DND-41 (cell line): ENCODE data around the gene ESRRB.

Experiments used
- ATAC-seq: fragments of 200-7000 bp; cut with Tn5 transposase; 3 replicates; pipeline ENCODE4 v1.9.1; 2021; ENCODE audit warnings: low read depth; ENCODE audit not compliant: insufficient read depth
- DNase-seq: peaks from one replicate; pipeline ENCODE4 v3.0.0-alpha.2; 2020
- H2AFZ ChIP-seq: 2 replicates; pipeline ENCODE4 v1.6.0; 2012; ENCODE audit warnings: low read depth, low read length
- H3K27ac ChIP-seq: 2 replicates; pipeline ENCODE4 v1.5.1; 2012; ENCODE audit warnings: low read length, inconsistent platforms
- H3K27me3 ChIP-seq: fragments of 200-600 bp; sonication (generic); 2 replicates; pipeline ENCODE4 v1.6.0; 2012; ENCODE audit warnings: low read length, mild to moderate bottlenecking, inconsistent platforms; ENCODE audit not compliant: insufficient read depth, poor library complexity
- H3K36me3 ChIP-seq: 2 replicates; pipeline ENCODE4 v1.5.1; 2012; ENCODE audit warnings: low read length, inconsistent platforms; ENCODE audit not compliant: insufficient read depth
- H3K4me1 ChIP-seq: 2 replicates; pipeline ENCODE4 v1.5.1; 2012; ENCODE audit warnings: mild to moderate bottlenecking, low read length; ENCODE audit not compliant: insufficient read depth
- H3K4me2 ChIP-seq: 2 replicates; pipeline ENCODE4 v1.6.0; 2012; ENCODE audit warnings: mild to moderate bottlenecking, moderate library complexity, low read length, inconsistent platforms; ENCODE audit not compliant: insufficient read depth
- H3K4me3 ChIP-seq, 2 experiments: fragments of 200-600 bp in 1 of 2; shearing (Covaris generic) in 1 of 2; 2 replicates each; pipeline ENCODE4 v1.5.1; 2012 to 2016; ENCODE audit warnings: inconsistent platforms in 2 of 2, low read length in 2 of 2, mild to moderate bottlenecking in 2 of 2, low read depth in 1 of 2, moderate library complexity in 1 of 2
- H3K79me2 ChIP-seq: 2 replicates; pipeline ENCODE4 v1.6.0; 2012; ENCODE audit warnings: low read length, inconsistent platforms; ENCODE audit not compliant: insufficient read depth
- H3K9ac ChIP-seq: 2 replicates; pipeline ENCODE4 v1.6.0; 2012; ENCODE audit warnings: low read depth, mild to moderate bottlenecking, inconsistent platforms, low read length, moderate library complexity
- H3K9me3 ChIP-seq: 2 replicates; pipeline ENCODE4 v1.5.1; 2012; ENCODE audit warnings: low read length, moderate library complexity, mild to moderate bottlenecking, inconsistent platforms; ENCODE audit not compliant: insufficient read depth, severe bottlenecking
- H4K20me1 ChIP-seq: 2 replicates; pipeline ENCODE4 v1.6.0; 2012; ENCODE audit warnings: low read length; ENCODE audit not compliant: insufficient read depth
- EZH2 ChIP-seq: IDR thresholded peaks from 3 replicates; pipeline ENCODE4 v1.6.1; 2012; ENCODE audit warnings: borderline replicate concordance, low read depth, mild to moderate bottlenecking, moderate library complexity, low read length, inconsistent platforms; ENCODE audit not compliant: severe bottlenecking
- TF ChIP-seq, protein P1 (sequence below): IDR thresholded peaks from 2 replicates; pipeline ENCODE4 v1.5.1; 2012; ENCODE audit warnings: borderline replicate concordance, low read length, moderate library complexity, mild to moderate bottlenecking; ENCODE audit not compliant: poor library complexity, severe bottlenecking; ENCODE audit errors: extremely low read depth

Gene ESRRB

DNA sequence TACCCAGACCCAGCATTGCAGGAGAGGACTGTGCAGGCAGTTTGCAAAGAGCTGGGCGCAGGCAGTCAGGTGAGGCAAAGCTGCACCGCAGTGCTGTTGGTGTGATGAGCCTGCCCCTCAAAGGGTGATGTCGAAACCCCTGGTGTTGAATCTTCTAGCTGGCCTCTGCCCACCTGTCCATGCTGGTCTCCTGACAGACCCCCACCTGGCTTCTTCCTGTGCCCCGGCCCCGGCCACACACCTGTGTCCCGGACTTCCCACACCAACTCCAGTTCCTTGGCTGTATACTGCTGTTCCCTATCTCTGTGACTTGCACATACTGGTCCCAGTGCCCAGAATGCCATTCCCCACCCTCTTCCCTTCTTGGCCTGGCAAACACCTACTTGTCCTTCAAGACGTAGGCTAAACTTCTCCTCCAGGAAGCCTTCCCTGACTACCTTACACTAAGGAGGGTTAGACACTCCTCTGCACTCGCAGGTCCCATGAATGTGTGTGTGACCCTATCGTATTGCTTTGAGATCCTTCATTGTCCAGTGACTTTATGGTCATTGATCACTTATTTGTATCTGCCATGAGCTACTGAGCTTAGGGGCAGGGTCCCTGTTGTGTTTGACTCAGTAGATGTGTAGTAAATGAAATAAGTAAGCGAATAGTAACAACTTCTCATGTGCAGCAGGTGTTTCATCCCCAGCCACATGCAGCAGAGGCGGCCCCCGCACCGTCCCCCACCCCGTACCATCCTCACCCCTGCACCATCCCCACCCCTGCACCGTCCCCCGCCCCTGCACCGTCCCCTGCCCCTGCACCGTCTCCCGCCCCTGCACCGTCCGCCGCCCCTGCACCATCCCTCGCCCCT is 37.4 kb downstream of the ESRRB start:
- DNase-seq, result no peak
- H3K36me3 ChIP-seq, result no peaks in the 10 kb centered on the region
- H4K20me1 ChIP-seq, result 0 out of 2 replicates have a peak, but pooled peaks cover 5% of the 10 kb centered on the region
- no peak overlapping the region for H3K4me3 ChIP-seq
- H3K9me3 ChIP-seq, result no peaks in the 10 kb centered on the region
- no peak for TF ChIP-seq EZH2
- TF ChIP-seq, protein P1, sequence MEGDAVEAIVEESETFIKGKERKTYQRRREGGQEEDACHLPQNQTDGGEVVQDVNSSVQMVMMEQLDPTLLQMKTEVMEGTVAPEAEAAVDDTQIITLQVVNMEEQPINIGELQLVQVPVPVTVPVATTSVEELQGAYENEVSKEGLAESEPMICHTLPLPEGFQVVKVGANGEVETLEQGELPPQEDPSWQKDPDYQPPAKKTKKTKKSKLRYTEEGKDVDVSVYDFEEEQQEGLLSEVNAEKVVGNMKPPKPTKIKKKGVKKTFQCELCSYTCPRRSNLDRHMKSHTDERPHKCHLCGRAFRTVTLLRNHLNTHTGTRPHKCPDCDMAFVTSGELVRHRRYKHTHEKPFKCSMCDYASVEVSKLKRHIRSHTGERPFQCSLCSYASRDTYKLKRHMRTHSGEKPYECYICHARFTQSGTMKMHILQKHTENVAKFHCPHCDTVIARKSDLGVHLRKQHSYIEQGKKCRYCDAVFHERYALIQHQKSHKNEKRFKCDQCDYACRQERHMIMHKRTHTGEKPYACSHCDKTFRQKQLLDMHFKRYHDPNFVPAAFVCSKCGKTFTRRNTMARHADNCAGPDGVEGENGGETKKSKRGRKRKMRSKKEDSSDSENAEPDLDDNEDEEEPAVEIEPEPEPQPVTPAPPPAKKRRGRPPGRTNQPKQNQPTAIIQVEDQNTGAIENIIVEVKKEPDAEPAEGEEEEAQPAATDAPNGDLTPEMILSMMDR, result no peak
- H3K4me2 ChIP-seq, result no peak overlapping the region
- no peak overlapping the region for H2AFZ ChIP-seq
- no peak for ATAC-seq
- H3K4me1 ChIP-seq, result no peaks in the 10 kb centered on the region
- peaks cover 3% of the 10 kb centered on the region for H3K27me3 ChIP-seq
- no peak overlapping the region for H3K9ac ChIP-seq
- H3K79me2 ChIP-seq, result no peaks in the 10 kb centered on the region
- no peak overlapping the region for H3K27ac ChIP-seq

DNA sequence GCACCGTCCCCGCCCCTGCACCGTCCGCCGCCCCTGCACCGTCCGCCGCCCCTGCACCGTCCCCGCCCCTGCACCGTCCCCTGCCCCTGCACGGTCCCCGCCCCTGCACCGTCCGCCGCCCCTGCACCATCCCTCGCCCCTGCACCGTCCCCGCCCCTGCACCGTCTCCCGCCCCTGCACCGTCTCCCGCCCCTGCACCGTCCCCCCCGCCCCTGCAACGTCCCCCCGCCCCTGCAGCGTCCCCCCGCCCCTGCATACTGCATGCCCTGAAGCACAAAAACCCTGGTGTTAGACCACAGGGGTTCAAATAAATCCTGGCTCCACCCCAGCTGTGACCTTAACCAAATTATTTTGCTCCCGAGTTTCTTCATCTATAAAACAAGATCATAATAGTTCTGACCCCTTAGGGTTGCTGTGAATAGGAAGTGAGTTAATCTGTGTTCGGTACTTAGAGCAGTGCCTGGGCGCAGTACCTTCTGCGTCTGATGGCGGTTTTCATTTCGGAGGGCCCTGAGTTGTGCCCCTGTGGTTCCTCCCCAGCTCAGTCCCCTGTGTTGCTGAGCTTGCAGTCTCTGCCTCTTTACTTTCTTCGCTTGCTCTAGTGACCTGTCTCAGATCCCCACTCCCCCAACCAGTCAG is 38.1 kb downstream of the ESRRB start:
- 0 out of 2 replicates have a peak, but pooled peaks cover 5% of the 10 kb centered on the region for H4K20me1 ChIP-seq
- no peaks in the 10 kb centered on the region for H3K9me3 ChIP-seq
- no peak overlapping the region for H3K27ac ChIP-seq
- H3K4me3 ChIP-seq, result no peak overlapping the region
- H3K27me3 ChIP-seq, result no peaks in the 10 kb centered on the region
- H3K36me3 ChIP-seq, result no peaks in the 10 kb centered on the region
- H2AFZ ChIP-seq, result no peak overlapping the region
- TF ChIP-seq, protein P1, result no peak
- no peak for TF ChIP-seq EZH2
- no peak overlapping the region for H3K4me2 ChIP-seq
- ATAC-seq, result no peak
- no peak for DNase-seq
- no peaks in the 10 kb centered on the region for H3K4me1 ChIP-seq
- no peak overlapping the region for H3K9ac ChIP-seq
- H3K79me2 ChIP-seq, result no peaks in the 10 kb centered on the region

DNA sequence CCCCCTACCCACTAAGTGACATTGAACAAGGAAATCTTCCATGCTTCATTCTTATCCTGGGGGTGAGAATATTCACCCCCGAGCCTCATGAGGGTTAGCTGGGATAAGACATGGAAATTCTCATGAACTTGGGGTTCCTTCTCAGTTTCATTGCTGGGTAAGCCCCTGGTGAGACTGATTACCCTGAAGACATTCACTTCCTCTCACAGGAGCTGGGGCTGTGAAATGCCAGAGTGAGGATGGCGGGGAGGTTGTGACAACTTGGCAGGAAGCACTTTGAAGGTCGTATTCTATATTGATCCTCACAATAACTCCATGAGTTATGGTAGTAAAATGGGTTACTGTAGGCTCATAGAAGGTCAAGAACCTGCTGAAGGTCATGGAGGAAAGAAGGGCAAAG is 43.5 kb downstream of the ESRRB start:
- Histone ChIP-seq H3K9me3 (no peaks in the 10 kb centered on the region), H3K4me2 (no peak overlapping the region), H3K27me3 (peaks cover 5% of the 10 kb centered on the region), H3K9ac (no peak overlapping the region), H3K36me3 (no peaks in the 10 kb centered on the region), H2AFZ (no peak overlapping the region), H3K27ac (no peak overlapping the region), H3K79me2 (no peaks in the 10 kb centered on the region), H3K4me3 (no peak overlapping the region), H4K20me1 (no peaks in the 10 kb centered on the region), H3K4me1 (no peaks in the 10 kb centered on the region)
- no peak for TF ChIP-seq EZH2
- TF ChIP-seq, protein P1, result no peak
- ATAC-seq, result no peak
- DNase-seq, result no peak
